COLO668 (cell line): ENCODE results near the gene HOXB1.

Source experiments
- DNase-seq: peaks from one replicate; lab custom pipeline; 2025; ENCODE audit not compliant: unreplicated experiment; lab: John Stamatoyannopoulos, UW

HOXB1 gene

DNA sequence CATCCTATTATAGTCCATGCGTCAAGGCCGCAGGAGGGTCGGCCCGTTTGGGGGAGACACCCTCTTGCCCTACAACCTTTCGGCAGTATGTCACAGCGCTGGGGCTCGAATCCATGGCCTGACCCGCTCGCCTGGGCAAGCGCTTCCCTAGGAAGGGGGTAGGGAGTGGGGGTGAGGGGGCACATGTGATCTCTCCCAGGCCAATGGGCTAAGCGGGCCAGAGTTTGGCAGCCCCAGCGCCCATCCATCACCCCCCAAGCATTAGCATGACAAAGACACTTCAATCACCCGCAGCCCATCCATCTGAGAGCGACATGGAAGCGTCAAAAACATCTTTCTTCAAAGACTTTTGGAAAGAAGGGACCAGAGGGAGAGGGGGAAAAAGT, at the start of gene HOXB1:
Gene HOXB1, minus strand, starts transcription at position 125 of the 386 bp plus-strand sequence. Its CDS starts 107 bp downstream, at position 18.
- no peak for DNase-seq

DNA sequence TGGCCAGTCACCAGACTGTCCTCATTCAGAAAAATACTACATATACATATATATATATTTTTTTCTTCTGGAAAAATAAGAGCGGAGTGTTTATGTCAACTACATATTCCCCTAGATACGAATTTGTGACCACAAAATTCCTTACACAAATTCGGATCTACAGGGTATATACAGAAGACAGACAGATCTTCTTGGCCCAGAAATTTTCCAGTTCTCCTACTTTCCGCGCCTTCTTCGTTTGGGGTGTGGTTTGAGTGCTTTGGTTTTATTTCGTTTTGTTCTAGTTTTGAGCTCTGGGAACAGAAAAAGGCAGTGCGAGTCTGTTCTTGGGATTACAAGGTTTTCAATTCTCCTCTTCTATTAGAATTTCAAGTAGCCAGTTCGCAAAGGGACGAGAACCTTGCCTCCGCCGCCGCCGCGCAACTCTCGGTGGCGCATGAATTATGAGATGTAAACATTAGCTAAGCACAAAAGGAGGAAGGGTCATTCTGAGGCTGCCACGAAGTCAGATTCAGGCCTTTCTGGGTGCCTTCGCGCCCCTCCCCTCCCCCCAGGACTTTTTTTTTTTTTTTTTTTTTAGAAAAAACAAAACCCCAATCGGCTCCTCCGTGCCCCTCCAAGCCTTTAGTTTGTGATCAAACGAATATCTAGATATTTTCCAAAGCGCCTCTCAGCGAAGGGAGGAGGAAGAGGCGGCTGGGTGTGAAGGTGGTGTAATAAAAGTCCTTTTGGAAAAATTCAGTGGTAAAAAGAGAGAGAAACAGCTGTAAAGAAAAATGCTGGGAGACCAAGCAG, 49.1 kb upstream of the HOXB1 start:
- DNase-seq = peak; percentile 47

DNA sequence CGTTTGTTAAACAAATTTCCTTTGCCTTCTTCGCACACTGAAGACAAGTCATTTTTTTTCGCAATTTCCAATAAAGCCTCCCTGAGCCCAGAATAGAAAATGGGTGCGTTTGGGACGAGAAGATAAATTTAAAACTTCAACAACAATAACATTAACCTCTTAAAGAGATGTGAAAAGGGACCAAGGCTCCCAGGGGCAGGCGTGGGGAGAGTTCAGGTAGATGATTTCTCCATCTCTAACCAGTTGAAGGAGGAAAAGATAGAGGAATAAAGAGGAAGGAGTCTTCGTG, 48.6 kb upstream of the HOXB1 start:
- no peak for DNase-seq

DNA sequence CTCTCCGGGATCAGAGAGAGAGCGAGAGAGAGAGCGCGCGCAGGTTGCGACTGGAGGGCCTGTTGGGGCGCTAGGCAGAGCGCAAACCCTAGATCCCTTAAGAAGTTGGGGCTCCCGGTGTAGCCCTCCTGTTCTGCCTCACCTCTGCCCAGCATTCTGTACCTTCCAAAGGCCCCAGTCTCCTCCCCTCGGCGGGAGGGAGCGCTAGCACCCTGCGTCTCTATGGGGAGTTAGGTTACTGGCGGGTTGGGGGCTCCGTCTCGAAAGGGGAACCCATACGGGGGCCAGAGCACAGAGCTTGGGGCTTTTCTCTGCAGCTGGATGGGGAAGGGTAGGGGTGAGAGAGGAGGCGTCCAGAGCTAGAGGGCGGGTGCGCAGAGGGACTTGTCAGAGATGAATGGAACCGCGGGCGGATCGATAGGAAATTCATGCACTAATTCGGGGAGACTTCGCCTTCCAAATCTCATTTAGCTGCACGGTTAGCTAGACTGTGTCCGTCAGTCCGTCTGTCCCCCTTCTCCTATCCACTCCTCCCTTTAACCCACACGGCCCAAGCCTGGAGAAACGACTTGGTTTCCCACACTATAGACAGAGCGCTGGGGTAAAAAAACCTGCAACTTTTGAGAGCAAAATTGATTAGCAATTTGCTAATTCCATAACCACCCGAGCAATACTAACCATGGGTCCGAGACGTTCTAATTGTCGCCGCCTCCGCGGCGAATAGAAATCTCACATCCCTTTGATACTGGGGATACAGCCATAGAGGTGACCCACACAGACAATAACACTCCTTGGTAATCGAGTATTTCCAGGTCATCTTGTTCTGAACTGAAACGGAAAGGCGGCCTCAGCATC, 48.0 kb upstream of the HOXB1 start:
- peak; percentile 67 for DNase-seq

DNA sequence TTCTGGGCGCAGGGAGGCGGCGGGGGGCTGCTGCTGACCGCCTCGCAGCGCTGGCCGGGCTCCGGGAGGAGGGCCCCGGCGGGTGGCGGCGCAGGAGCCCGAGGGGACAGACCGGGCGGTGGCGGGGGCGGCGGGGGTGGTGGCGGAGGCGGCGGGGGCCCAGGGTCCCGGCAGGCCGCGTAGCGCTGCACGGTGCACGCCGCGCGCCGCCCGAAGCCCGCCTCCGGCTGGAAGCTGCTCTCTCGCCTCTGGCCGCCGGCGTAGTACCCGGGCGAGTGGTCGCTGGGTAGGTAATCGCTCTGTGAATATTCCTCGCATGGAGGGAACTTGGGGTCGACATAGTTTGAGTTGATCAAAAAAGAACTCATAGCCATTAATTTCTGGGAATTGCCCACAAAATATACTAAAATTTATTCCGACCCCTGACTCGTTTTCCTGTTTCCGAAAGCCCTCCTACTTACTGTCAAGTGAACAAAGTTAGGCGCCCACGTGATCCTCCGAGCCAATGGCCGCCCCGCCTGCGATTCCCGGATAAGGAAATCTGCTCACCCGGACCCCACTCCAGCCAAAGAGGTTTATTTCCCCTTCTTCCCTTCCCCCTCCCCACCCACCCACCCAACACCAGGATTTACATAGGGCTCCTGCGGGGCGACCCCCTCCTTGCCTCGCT, 47.3 kb upstream of the HOXB1 start, which contains the start of gene HOXB4:
Gene HOXB4, minus strand, starts transcription at position 405 of the 670 bp plus-strand sequence. Its CDS starts 31 bp downstream, at position 374.
- DNase-seq = peak; percentile 71

DNA sequence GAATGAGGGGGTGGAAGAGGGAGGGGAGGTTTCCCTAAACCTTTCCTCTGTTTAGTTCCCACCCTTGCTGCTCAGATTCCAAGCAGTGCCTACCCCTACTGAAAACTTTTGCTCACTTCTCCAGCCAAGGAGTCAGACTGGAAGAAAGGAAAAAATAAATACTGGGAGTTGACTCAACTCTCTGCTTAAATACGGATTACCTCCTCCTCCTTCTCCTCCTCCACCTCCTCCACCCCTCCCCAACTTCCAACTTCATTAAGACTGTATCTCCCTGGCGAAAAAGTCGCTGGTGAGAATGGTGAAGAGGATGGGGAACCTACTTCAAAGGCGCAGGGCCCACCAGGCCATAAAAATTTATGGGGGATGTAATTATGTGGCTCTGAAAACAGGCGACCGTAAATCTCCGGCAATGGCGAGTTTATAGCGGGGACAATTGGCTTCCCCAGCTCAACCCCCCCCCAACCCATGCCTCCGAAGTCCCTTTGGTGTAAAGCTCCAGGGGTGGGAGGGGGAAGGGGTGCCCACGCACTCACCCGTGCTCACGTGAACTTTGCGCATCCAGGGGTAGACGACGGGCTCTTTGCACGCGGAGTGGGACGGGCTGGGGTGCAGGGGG, 46.6 kb upstream of the HOXB1 start:
- peak; percentile 30 for DNase-seq

DNA sequence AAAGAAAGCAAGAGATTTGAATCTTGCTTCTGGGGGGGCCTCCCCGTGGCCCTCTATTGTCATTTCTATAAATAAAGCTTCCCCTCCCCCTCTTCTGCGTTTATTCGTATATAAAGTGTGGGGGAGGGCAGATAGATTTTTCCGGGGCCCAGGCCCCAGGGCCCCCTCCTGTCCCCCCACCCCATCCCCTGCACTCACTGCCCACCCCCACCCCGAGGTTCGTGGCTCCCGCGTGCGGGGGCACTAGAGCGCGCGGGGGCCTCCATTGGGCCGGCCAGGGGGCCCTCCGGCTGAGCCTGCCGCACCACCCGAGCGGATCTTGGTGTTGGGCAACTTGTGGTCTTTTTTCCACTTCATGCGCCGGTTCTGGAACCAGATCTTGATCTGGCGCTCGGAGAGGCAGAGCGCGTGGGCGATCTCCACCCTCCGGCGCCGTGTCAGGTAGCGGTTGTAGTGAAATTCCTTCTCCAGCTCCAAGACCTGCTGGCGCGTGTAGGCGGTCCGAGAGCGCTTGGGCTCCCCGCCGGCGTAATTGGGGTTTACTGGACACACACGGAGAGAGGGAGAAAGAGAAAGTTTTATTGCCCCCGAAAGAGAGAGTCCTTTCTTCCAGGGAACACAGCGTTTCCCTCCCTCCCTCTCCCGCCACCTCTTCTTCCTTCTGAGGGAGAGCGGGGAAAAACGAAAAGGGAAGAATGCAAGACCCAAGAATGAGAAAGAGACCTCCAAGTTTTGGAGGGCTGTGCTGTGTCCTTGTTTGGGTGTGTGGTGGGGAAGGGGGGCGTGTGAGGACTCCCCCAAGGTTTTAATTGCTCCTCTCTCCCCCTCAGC, 45.9 kb upstream of the HOXB1 start:
- peak; percentile 34 for DNase-seq

DNA sequence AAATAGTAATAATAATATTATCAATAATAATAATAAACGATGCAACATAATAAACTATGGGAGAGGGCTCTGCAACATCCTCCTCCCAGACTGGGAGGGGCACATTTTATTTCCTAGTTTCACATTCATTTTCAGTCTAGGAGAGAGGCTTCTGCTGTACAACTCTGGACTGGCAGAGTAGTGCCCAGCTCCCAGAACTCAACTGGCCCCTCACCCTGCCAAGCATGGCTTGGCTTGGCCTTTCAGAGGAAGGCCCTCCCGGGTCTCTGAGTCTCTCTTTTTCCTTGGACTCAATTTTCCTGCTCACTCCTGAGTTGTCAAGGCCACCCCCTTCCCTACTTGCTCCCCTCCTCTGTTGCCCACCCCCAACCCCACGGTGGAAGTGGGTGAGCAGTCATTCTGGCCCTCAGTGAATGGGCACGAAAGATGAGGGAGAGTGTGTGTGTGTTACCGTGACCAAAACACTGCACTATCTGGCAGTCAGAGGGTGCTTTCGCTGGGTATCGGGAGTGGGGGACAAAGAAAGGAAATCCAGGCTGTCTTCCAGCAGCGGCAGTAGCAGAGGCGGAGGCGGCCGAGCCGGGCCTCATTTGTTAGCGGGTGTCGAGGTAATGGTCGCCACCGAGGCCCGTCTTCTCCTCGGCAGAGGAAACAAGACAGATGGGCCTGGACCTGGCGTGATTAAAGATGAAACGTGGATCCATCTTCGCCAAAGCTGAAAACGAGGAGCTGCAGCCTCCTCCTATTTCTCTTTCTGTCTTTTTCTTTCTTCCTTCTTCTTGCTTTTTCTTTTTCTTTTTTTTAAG, 45.1 kb upstream of the HOXB1 start:
- DNase-seq = peak; percentile 13

DNA sequence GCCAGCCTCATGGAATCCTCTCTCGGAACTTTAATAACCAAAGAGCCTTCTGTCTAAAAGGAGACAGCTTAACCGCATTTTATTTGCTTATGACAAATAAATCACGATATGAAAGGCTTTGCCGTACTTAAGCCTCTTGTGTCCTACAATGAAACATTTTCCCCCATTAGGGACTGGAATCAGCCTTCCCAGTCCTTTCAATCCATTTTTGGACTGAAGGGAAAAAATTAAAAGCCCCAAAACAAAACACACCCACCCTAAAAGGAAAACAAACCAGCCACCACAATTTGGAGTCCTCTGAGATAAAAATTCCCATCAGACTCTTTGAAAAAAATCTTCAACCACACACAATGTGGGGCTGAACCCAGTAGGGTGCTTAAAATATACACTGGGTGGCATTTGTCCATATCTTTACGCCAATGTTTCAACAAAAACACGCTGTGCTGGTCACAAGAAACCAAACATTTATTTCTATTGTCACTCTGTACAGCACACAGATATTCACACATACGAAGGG, 44.3 kb upstream of the HOXB1 start:
- DNase-seq = no peak

DNA sequence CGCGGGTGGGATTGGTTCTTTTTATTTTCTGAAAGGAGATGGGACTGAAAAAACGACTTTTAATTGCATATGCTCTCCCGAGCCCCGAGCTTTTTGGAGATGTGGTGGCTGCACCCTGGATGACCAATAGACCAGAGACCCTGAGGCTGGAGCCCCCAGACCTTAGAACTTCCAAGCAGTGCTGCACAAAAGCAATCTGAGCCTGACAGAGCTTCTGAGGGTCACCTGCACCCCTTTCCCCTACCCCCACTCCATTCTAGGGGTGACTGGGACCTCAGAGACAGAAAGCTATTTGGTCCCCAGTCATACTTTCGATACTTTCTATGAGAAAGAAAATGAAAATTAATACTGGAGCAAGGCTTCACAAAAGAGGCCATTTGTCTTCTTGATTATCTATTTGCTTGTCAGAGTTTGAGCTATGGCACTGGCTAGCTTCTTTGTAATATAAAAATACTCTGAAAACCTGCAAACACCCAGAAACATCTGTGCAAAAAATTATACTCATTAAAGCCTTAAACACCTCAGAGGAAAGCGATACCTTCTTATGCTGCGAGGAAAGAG, 43.8 kb upstream of the HOXB1 start:
- DNase-seq = no peak

DNA sequence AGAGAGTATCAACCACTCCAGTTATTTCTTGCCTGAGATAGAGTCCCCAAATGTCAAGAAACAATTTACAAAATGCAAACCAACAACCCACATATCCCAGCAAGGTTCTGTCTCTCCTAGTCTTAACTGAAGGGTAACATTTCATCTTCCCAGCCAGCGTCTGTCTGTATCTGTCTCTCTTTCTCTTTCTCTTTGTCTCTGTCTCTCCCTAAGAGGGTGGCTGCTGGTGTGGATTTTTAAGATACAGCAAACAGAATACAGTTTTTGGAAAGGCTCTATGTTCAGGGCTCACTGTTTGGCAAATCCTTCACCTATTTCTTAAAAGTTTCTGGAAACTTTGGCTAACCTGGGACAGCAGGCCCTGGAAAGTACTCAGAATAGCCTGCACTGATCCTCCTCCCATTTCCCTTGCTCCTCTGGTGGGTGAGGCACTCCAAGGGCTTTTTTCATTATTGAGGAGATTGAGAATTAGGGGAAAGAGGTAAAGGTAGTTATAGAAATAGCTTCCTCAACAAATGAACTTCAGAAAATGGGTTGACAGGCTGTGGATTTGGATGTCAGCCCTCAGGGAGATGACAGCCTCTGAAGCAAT, 41.1 kb upstream of the HOXB1 start:
- DNase-seq = no peak

DNA sequence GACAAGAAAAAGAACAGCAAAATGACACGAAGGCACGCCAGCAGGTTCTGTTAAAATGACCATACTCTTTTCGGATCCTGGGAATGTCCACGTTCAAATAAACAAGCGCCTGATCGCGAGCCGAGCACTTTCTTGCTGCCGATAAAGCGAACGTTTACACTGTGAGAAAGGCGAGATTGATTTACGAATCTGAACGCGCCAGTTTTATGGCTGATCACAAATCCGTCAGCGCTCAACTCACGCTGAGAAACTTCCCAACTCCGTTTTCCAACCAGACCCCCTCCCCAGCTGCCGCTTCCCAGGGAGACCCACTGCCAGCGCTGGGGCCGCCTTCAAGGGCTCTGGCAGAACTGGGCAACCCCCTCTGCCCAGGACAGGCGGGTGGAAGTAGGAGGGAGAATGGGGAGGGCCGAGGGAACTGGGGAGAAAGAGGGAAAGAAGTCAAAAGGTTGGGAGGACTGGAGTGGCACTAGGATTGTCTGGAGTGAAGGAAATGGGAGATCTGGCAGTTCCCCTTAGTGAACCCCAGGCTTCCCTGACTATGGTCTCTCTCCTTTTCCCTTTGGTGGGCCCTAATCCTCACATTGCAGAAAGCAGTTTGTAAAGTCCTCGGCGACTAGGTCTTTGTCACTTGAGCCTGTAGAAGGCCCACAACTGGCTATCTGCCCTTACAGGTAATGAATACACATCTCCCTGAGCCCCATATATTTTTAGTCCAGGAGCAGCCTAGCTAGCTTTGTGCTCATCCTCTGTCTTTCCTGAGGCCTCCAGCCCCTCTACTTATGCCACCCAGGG, 40.4 kb upstream of the HOXB1 start:
- no peak for DNase-seq

DNA sequence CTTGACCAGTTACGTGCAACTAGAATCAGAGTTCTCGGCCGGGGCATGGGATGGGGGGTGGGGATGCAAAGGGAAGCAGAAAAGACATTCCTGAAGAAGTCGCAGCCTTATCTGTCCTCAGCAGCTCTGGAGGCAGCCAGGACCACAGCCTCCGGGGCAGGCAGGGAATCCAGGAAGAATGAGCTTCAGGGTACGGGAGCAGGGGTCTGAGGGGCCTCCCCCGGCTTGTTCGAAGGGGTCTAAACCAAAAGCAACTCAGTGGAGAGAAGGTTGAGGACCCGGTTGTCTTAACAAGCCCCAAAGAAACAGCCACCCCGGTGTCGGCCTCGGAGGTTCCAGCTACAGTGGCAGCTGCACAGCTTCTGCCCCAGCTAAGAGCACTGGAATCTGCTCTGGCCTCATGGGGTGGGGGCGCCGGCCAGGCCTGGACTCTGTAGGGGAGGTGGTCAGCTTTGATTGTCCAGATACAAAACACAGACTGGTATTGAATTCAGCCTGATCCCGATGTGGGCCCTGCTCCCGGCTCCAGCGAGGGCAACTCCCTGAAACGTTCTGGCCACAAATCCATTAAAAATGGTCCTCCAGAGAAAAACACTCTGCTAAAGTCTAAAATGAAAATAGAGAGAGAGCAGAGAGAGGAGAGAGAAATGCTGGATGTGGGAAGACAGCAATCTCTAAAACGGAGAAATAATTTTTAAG, 39.7 kb upstream of the HOXB1 start:
- no peak for DNase-seq

DNA sequence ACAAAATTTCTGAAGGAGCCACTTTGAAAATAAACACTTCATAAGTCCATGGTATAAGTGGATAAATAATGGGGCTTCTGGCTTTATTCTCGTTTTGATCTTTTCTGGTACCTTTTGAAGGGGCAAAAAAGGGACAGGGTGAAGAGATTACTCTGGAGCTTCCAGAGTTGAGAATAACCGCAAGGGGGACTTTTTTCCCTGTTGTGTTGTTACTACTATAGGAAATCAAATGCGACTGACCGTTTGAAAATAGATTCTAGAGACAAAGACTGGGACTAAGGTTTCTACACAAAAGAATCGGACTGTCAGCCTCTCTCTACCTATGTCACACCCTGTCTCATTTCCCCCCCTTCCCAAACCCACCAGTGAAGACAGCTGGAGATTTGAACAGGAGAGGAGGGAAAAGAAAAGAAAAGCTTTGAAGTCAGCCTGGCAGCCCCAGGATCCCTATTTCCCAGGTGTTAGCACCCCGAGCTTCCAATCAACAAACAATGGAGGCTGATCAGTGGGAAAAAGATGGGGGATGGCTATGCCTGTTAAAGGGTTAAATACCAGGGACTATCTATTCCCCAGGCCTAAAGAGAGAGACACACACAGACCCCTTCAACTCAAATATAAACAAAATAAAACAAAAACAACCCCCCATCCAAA, 39.0 kb upstream of the HOXB1 start:
- DNase-seq = no peak

DNA sequence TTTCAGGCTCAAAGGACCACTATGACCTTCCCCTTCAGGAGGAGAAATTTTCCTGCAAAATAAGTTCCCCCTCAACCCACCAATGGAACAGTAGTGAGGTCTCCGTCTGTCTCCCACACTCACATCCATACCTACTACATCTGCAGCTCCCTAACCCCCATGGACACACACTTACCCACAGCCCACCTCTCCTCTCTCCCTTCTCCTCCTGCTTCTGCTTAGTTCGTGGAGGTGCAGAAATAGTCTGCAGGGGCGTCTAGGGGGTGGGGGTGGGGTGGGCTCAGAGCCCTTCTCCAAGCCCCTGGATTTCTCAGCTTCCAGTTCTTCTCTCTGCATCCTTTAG, 38.4 kb upstream of the HOXB1 start:
- no peak for DNase-seq

DNA sequence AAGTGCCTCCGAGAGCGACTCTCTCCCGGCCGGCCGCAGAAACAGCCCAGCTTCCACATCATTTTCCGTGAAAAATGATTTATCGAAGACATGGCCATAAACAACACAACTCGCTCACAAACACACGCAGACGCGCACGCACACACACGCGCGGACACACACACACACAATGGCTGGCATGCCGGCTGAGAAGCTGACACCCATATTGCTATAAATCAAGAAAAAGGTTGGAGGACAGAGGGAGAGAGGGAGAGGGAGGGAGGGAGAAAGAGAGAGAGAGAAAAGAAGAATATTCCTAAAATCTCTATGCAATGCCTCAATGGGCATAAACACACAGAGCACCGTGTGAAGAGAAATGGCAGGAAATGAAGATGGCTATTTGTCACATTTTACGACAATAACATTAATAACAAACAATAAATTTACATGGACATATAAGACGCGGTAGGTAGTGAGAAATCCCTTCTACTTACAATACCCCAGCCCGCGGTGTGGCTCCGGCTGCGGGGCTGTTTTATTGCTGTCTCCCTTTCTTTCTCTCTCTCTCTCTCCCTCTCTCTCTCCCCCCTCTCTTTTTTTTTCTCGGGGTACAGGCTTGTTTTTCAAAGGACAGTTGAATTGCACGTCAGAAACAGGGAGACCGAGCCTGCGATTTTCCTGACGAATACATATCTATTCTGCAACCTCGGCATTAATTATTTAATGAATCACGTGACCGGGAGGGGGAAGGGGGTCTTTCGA, 37.9 kb upstream of the HOXB1 start:
- DNase-seq = no peak
